GM12878 (cell line): ENCODE measurements around the gene BTNL8. TPM values are rescaled to one million over a fixed set of nuclear protein-coding genes. Genes with fewer than 3 reads are reported as not detected.

Experiments used
- CBX3 ChIP-seq: fragments of 200-600 bp; sonication (generic); IDR thresholded peaks from 2 replicates; pipeline ENCODE4 v1.6.1; 2016; ENCODE audit warnings: low read depth, borderline replicate concordance
- ETV6 ChIP-seq, 2 experiments: fragments of 450-650 bp in 1 of 2; IDR thresholded peaks in 1 of 2; conservative IDR thresholded peaks in 1 of 2; 2 replicates each; pipeline ENCODE4 v1.6.1; 2014; ENCODE audit warnings: antibody characterized with exemption in 1 of 2, borderline replicate concordance in 1 of 2, low read depth in 1 of 2, mild to moderate bottlenecking in 1 of 2, moderate library complexity in 1 of 2
- IKZF2 ChIP-seq, 2 experiments: fragments of 450-650 bp; IDR thresholded peaks; 2 replicates each; pipeline ENCODE4 v1.6.1; 2017; ENCODE audit warnings: mild to moderate bottlenecking in 2 of 2, moderate library complexity in 2 of 2
- NFXL1 ChIP-seq: fragments of 450-650 bp; IDR thresholded peaks from 2 replicates; pipeline ENCODE4 v1.6.1; 2017; ENCODE audit warnings: antibody characterized with exemption, mild to moderate bottlenecking, borderline replicate concordance
- NR2C2 ChIP-seq: IDR thresholded peaks from 2 replicates; pipeline ENCODE4 v1.6.1; 2011; ENCODE audit warnings: borderline replicate concordance, low read depth; ENCODE audit not compliant: control insufficient read depth, insufficient read length
- POLR2AphosphoS5 ChIP-seq: IDR thresholded peaks from 2 replicates; pipeline ENCODE4 v1.6.1; 2011; ENCODE audit warnings: mild to moderate bottlenecking, low read length, inconsistent platforms
- RELA ChIP-seq: fragments of 450-650 bp; IDR thresholded peaks from 2 replicates; pipeline ENCODE4 v1.8.0; 2014; ENCODE audit warnings: borderline replicate concordance; ENCODE audit not compliant: partially characterized antibody
- SMAD5 ChIP-seq: IDR thresholded peaks from 2 replicates; pipeline ENCODE4 v1.6.1; 2016; ENCODE audit warnings: antibody characterized with exemption, low read depth
- SMARCA5 ChIP-seq: fragments of 450-650 bp; IDR thresholded peaks from 2 replicates; pipeline ENCODE4 v1.6.1; 2017; ENCODE audit warnings: mild to moderate bottlenecking
- STAT3 ChIP-seq: IDR thresholded peaks from 2 replicates; pipeline ENCODE4 v1.6.1; 2011; ENCODE audit warnings: low read depth, low read length, improper control_type of control experiment
- SUPT20H ChIP-seq: IDR thresholded peaks from 2 replicates; pipeline ENCODE4 v1.6.1; 2011; ENCODE audit warnings: low read depth, mild to moderate bottlenecking, low read length, moderate library complexity, borderline replicate concordance; ENCODE audit not compliant: control insufficient read depth
- SUZ12 ChIP-seq: fragments of 200-600 bp; sonication (generic); IDR thresholded peaks from one replicate; pipeline ENCODE4 v1.6.1; 2018; ENCODE audit warnings: antibody characterized with exemption, mild to moderate bottlenecking; ENCODE audit not compliant: unreplicated experiment
- TBL1XR1 ChIP-seq: IDR thresholded peaks from 2 replicates; pipeline ENCODE4 v1.6.1; 2012; ENCODE audit warnings: low read depth, low read length, improper control_type of control experiment
- YBX1 ChIP-seq: fragments of 450-650 bp; IDR thresholded peaks from 2 replicates; pipeline ENCODE4 v1.6.1; 2016; ENCODE audit warnings: antibody characterized with exemption
- ZNF217 ChIP-seq: fragments of 450-650 bp; IDR thresholded peaks from 2 replicates; pipeline ENCODE4 v1.6.1; 2017; ENCODE audit warnings: antibody characterized with exemption, mild to moderate bottlenecking
- ZZZ3 ChIP-seq: IDR thresholded peaks from 2 replicates; pipeline ENCODE4 v1.6.1; 2011; ENCODE audit warnings: low read depth; ENCODE audit not compliant: control insufficient read depth, insufficient read length
- polyA plus RNA-seq, 11 experiments: library from polyadenylated mRNA; depleted of rRNA in 4 of 11; unstranded in 6 of 11; stranded (reverse) in 5 of 11; fragments of >200 nt; fragmentation: Nextera tagmentation in 4 of 11; fragmentation: Illumina TruSeq in 1 of 11; extraction: Ambion mirVana in 4 of 11; extraction: Trizol in 1 of 11; gene quantifications; 1 replicate in 1 of 11; 2 replicates in 10 of 11; pipeline versions ENCODE4 v1.2.1 to v1.2.3, GENCODE V29; 2011 to 2016; ENCODE audit warnings: inconsistent platforms in 2 of 11, missing spikeins in 2 of 11, low read depth in 1 of 11
- total RNA-seq, 4 experiments: library from RNA; depleted of rRNA in 3 of 4; stranded (reverse); fragments of >200 nt in 3 of 4; fragmentation: Illumina TruSeq in 1 of 4; extraction: Trizol in 1 of 4; gene quantifications; 2 replicates each; pipeline versions ENCODE4 v1.2.1 to v1.2.3, GENCODE V29; 2013 to 2021
- TF ChIP-seq, protein P1 (sequence below): fragments of 150-350 bp; IDR thresholded peaks from 2 replicates; pipeline ENCODE4 v1.6.1; 2016; ENCODE audit warnings: low read depth, low read length
- TF ChIP-seq, protein P2 (sequence below): fragments of 450-650 bp; IDR thresholded peaks from 2 replicates; pipeline ENCODE4 v1.6.1; 2017; ENCODE audit warnings: mild to moderate bottlenecking
- TF ChIP-seq, protein P3 (sequence below): fragments of 450-650 bp; IDR thresholded peaks from 2 replicates; pipeline ENCODE4 v1.6.1; 2018; ENCODE audit warnings: borderline replicate concordance, mild to moderate bottlenecking; ENCODE audit not compliant: partially characterized antibody
- TF ChIP-seq, protein P4 (sequence below): fragments of 450-650 bp; IDR thresholded peaks from 2 replicates; pipeline ENCODE4 v1.6.1; 2014; ENCODE audit warnings: mild to moderate bottlenecking

BTNL8 gene
- total and polyA plus RNA-seq, 10 of the 15 experiments (the other 5 are each of a cell fraction or from before 2014, with no cell fraction given) = 0.13 to 3.4 (median 0.26) TPM; not detected in 2

DNA sequence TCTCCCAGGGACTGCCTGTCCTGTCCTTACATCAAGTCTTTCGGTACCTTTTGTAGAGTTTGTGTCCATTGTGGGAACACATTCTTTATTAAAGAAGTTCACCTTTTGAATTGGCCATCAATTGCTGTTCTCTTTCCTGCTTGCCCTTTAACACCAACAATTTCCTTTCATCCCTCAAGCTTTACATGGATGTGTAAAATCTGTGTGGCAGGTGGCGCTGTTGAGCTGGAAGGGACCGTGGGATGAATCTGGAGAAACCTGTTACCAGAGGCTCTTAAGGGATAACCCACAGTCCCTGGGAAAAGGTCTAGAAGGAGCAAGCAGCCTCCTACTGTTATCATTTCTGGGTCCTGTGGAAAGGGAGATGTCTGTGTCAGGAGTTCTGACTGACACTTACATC lies 30.0 kb upstream of the BTNL8 start (continued):
- TF ChIP-seq, protein P1, sequence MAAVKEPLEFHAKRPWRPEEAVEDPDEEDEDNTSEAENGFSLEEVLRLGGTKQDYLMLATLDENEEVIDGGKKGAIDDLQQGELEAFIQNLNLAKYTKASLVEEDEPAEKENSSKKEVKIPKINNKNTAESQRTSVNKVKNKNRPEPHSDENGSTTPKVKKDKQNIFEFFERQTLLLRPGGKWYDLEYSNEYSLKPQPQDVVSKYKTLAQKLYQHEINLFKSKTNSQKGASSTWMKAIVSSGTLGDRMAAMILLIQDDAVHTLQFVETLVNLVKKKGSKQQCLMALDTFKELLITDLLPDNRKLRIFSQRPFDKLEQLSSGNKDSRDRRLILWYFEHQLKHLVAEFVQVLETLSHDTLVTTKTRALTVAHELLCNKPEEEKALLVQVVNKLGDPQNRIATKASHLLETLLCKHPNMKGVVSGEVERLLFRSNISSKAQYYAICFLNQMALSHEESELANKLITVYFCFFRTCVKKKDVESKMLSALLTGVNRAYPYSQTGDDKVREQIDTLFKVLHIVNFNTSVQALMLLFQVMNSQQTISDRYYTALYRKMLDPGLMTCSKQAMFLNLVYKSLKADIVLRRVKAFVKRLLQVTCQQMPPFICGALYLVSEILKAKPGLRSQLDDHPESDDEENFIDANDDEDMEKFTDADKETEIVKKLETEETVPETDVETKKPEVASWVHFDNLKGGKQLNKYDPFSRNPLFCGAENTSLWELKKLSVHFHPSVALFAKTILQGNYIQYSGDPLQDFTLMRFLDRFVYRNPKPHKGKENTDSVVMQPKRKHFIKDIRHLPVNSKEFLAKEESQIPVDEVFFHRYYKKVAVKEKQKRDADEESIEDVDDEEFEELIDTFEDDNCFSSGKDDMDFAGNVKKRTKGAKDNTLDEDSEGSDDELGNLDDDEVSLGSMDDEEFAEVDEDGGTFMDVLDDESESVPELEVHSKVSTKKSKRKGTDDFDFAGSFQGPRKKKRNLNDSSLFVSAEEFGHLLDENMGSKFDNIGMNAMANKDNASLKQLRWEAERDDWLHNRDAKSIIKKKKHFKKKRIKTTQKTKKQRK = no peak
- TF ChIP-seq SMARCA5 (0 out of 2 replicates have a peak, but pooled peaks have one; percentile 44), RELA (peak; percentile 59), YBX1 (no peak), NFXL1 (no peak), ZNF217 (no peak), IKZF2 (IDR thresholded peaks at IDR 0.05) (peak; percentile 64 to 75), CBX3 (no peak), NR2C2 (no peak), POLR2AphosphoS5 (no peak), ZZZ3 (no peak), ETV6 (conservative IDR thresholded peaks at IDR 0.05 in 1 of 2, IDR thresholded peaks at IDR 0.05 in 1 of 2; ENCODE audit: borderline replicate concordance in 1 of 2, low read depth in 1 of 2) (no peak), SUPT20H (no peak), SMAD5 (no peak), TBL1XR1 (no peak), STAT3 (no peak), SUZ12 (no peak)
- TF ChIP-seq, protein P2, sequence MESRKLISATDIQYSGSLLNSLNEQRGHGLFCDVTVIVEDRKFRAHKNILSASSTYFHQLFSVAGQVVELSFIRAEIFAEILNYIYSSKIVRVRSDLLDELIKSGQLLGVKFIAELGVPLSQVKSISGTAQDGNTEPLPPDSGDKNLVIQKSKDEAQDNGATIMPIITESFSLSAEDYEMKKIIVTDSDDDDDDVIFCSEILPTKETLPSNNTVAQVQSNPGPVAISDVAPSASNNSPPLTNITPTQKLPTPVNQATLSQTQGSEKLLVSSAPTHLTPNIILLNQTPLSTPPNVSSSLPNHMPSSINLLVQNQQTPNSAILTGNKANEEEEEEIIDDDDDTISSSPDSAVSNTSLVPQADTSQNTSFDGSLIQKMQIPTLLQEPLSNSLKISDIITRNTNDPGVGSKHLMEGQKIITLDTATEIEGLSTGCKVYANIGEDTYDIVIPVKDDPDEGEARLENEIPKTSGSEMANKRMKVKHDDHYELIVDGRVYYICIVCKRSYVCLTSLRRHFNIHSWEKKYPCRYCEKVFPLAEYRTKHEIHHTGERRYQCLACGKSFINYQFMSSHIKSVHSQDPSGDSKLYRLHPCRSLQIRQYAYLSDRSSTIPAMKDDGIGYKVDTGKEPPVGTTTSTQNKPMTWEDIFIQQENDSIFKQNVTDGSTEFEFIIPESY = no peak
- TF ChIP-seq, protein P3, sequence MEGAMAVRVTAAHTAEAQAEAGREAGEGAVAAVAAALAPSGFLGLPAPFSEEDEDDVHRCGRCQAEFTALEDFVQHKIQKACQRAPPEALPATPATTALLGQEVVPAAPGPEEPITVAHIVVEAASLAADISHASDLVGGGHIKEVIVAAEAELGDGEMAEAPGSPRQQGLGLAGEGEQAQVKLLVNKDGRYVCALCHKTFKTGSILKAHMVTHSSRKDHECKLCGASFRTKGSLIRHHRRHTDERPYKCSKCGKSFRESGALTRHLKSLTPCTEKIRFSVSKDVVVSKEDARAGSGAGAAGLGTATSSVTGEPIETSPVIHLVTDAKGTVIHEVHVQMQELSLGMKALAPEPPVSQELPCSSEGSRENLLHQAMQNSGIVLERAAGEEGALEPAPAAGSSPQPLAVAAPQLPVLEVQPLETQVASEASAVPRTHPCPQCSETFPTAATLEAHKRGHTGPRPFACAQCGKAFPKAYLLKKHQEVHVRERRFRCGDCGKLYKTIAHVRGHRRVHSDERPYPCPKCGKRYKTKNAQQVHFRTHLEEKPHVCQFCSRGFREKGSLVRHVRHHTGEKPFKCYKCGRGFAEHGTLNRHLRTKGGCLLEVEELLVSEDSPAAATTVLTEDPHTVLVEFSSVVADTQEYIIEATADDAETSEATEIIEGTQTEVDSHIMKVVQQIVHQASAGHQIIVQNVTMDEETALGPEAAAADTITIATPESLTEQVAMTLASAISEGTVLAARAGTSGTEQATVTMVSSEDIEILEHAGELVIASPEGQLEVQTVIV = no peak
- TF ChIP-seq, protein P4, sequence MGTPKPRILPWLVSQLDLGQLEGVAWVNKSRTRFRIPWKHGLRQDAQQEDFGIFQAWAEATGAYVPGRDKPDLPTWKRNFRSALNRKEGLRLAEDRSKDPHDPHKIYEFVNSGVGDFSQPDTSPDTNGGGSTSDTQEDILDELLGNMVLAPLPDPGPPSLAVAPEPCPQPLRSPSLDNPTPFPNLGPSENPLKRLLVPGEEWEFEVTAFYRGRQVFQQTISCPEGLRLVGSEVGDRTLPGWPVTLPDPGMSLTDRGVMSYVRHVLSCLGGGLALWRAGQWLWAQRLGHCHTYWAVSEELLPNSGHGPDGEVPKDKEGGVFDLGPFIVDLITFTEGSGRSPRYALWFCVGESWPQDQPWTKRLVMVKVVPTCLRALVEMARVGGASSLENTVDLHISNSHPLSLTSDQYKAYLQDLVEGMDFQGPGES = no peak
